ENCODE data around the gene FAM118A. TPM values are rescaled to one million over a fixed set of nuclear protein-coding genes. Genes with fewer than 3 reads are reported as not detected.

The FAM118A gene
- total RNA-seq, 1 donor from 2014 or later: 28.2 TPM

- no peak for DNase-seq (ENCODE audit: low read depth)
- no peak for TF ChIP-seq CTCF (IDR thresholded peaks at IDR 0.05; ENCODE audit: insufficient read depth, low read length, severe bottlenecking)
- Histone ChIP-seq H3K4me3 (ENCODE audit: low read depth, low read length) (no peak overlapping the region), H3K27me3 (ENCODE audit: control insufficient read depth, insufficient read depth, low read length) (no peaks in the 10 kb centered on the region), H3K36me3 (ENCODE audit: control insufficient read depth, insufficient read depth, low read length) (no peaks in the 10 kb centered on the region)
- no peak for FAIRE-seq
Measured at GRCh38 chr22:45381348-45381747, 71.6 kb downstream of the FAM118A start.

- FAIRE-seq (no peak), DNase-seq (ENCODE audit: low read depth) (no peak)
- Histone ChIP-seq H3K4me3 (ENCODE audit: low read depth, low read length) (no peak overlapping the region), H3K27me3 (ENCODE audit: control insufficient read depth, insufficient read depth, low read length) (no peaks in the 10 kb centered on the region), H3K36me3 (ENCODE audit: control insufficient read depth, insufficient read depth, low read length) (no peaks in the 10 kb centered on the region)
- TF ChIP-seq CTCF (IDR thresholded peaks at IDR 0.05; ENCODE audit: insufficient read depth, low read length, severe bottlenecking): no peak
Measured at GRCh38 chr22:45389546-45389945, 79.8 kb downstream of the FAM118A start.

Other genes with a start within 250 kb of the FAM118A start
- gene NUP50, start 146.0 kb upstream of the FAM118A start, total RNA-seq: 66.6 and 74.2 TPM in 2 replicates
- gene KIAA0930, start 69.0 kb upstream of the FAM118A start, total RNA-seq: 72.1 and 78.5 TPM in 2 replicates
- not detected in 2 replicates for gene UPK3A, start 25.0 kb upstream of the FAM118A start, total RNA-seq
- gene SMC1B, start 103.7 kb downstream of the FAM118A start, total RNA-seq: not detected in 2 replicates
- gene RIBC2, start 103.8 kb downstream of the FAM118A start, total RNA-seq: 0.26 TPM in 1 of 2 replicates, not detected in the other
- 18.2 and 25.2 TPM in 2 replicates for gene FBLN1, start 192.9 kb downstream of the FAM118A start, total RNA-seq